MM.1S (cell line): ENCODE results near the gene DLG5.

Experiments
- DNase-seq: peaks from one replicate; pipeline ENCODE4 v3.0.0-alpha.2; 2015
- H2AFZ ChIP-seq: fragments of 300-600 bp; sonication (generic); 2 replicates; pipeline ENCODE4 v1.6.0; 2016; ENCODE audit warnings: antibody characterized with exemption, low read length
- H3F3A ChIP-seq: fragments of 300-600 bp; sonication (generic); 2 replicates; pipeline ENCODE4 v1.6.1; 2016; ENCODE audit warnings: mild to moderate bottlenecking, antibody characterized with exemption, low read length, moderate library complexity, mixed read lengths; ENCODE audit not compliant: insufficient read depth
- H3K27ac ChIP-seq: fragments of 300-600 bp; sonication (generic); 2 replicates; pipeline ENCODE4 v1.5.1; 2016; ENCODE audit warnings: mild to moderate bottlenecking, low read length
- H3K27me3 ChIP-seq: fragments of 300-600 bp; sonication (generic); replicated peaks from 2 replicates; pipeline ENCODE4 v1.6.0; 2016; ENCODE audit warnings: low read length; ENCODE audit not compliant: insufficient read depth
- H3K36me3 ChIP-seq: fragments of 300-600 bp; sonication (generic); replicated peaks from 2 replicates; pipeline ENCODE4 v1.6.1; 2016; ENCODE audit warnings: mild to moderate bottlenecking, low read length, mixed read lengths; ENCODE audit not compliant: insufficient read depth
- H3K4me1 ChIP-seq: fragments of 300-600 bp; sonication (generic); 2 replicates; pipeline ENCODE4 v1.6.1; 2016; ENCODE audit warnings: low read length, mixed read lengths
- H3K4me2 ChIP-seq: fragments of 300-600 bp; sonication (generic); 2 replicates; pipeline ENCODE4 v1.6.0; 2016; ENCODE audit warnings: low read depth, low read length
- H3K4me3 ChIP-seq: fragments of 300-600 bp; sonication (generic); 2 replicates; pipeline ENCODE4 v1.5.1; 2016; ENCODE audit warnings: low read length, mixed read lengths
- H3K79me2 ChIP-seq: fragments of 300-600 bp; sonication (generic); 2 replicates; pipeline ENCODE4 v1.6.1; 2016; ENCODE audit warnings: mixed run types, low read length, mixed read lengths
- H3K9ac ChIP-seq: fragments of 300-600 bp; sonication (generic); 2 replicates; pipeline ENCODE4 v1.6.1; 2016; ENCODE audit warnings: low read length, mixed read lengths
- H3K9me2 ChIP-seq: fragments of 300-600 bp; sonication (generic); replicated peaks from 2 replicates; pipeline ENCODE4 v1.6.1; 2016; ENCODE audit warnings: mild to moderate bottlenecking, low read length, mixed read lengths; ENCODE audit not compliant: insufficient read depth
- H3K9me3 ChIP-seq: fragments of 300-600 bp; sonication (generic); replicated peaks from 2 replicates; pipeline ENCODE4 v1.6.1; 2016; ENCODE audit warnings: mild to moderate bottlenecking, low read length, mixed read lengths; ENCODE audit not compliant: insufficient read depth
- H4K20me1 ChIP-seq: fragments of 300-600 bp; sonication (generic); 2 replicates; pipeline ENCODE4 v1.6.1; 2016; ENCODE audit warnings: mild to moderate bottlenecking, low read length, moderate library complexity, mixed read lengths; ENCODE audit not compliant: insufficient read depth
- EZH2 ChIP-seq: fragments of 300-600 bp; sonication (generic); optimal IDR thresholded peaks from 2 replicates; pipeline ENCODE3; 2017; ENCODE audit warnings: low read depth, mild to moderate bottlenecking, antibody characterized with exemption, low read length, mixed read lengths
- EZH2phosphoT487 ChIP-seq: fragments of 300-600 bp; sonication (generic); IDR thresholded peaks from 2 replicates; pipeline ENCODE4 v1.6.1; 2018; ENCODE audit warnings: antibody characterized with exemption, low read length
- TF ChIP-seq, protein P1 (sequence below): fragments of 300-600 bp; sonication (generic); IDR thresholded peaks from 2 replicates; pipeline ENCODE4 v1.5.1; 2016; ENCODE audit warnings: antibody characterized with exemption, low read length, mixed read lengths

Gene DLG5

DNA sequence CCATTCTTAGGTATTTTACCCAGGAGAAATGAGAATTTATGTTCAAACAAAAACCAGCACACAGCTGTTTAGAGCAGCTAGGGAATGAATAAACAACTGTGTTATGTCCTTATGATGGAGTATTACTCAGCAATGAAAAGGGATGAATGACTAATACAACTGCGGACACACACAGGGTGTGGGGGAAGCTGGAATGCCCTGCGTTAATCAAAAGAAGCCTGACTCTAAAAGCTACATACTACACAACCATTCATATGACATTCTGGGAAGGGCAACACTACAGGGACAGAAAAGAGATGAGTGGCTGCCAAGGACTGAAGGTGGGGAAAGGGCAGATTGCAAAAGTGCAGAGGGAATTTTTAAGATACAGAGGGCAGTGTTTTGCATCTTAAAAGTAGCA, 64.0 kb downstream of the DLG5 start:
- H3K4me2 ChIP-seq = no peak overlapping the region
- H4K20me1 ChIP-seq = no peaks in the 10 kb centered on the region
- H3K36me3 ChIP-seq = no peaks in the 10 kb centered on the region
- no peaks in the 10 kb centered on the region for H3K9me2 ChIP-seq
- no peaks in the 10 kb centered on the region for H3K27me3 ChIP-seq
- H3K9me3 ChIP-seq = no peaks in the 10 kb centered on the region
- H3K79me2 ChIP-seq = no peaks in the 10 kb centered on the region
- H3K9ac ChIP-seq = no peak overlapping the region
- no peaks in the 10 kb centered on the region for H3F3A ChIP-seq
- no peak overlapping the region for H2AFZ ChIP-seq
- TF ChIP-seq EZH2phosphoT487 = no peak
- TF ChIP-seq, protein P1, sequence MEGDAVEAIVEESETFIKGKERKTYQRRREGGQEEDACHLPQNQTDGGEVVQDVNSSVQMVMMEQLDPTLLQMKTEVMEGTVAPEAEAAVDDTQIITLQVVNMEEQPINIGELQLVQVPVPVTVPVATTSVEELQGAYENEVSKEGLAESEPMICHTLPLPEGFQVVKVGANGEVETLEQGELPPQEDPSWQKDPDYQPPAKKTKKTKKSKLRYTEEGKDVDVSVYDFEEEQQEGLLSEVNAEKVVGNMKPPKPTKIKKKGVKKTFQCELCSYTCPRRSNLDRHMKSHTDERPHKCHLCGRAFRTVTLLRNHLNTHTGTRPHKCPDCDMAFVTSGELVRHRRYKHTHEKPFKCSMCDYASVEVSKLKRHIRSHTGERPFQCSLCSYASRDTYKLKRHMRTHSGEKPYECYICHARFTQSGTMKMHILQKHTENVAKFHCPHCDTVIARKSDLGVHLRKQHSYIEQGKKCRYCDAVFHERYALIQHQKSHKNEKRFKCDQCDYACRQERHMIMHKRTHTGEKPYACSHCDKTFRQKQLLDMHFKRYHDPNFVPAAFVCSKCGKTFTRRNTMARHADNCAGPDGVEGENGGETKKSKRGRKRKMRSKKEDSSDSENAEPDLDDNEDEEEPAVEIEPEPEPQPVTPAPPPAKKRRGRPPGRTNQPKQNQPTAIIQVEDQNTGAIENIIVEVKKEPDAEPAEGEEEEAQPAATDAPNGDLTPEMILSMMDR = no peak
- no peak for TF ChIP-seq EZH2
- no peak for DNase-seq
- H3K27ac ChIP-seq = no peak overlapping the region
- H3K4me3 ChIP-seq = no peak overlapping the region
- H3K4me1 ChIP-seq = no peaks in the 10 kb centered on the region

DNA sequence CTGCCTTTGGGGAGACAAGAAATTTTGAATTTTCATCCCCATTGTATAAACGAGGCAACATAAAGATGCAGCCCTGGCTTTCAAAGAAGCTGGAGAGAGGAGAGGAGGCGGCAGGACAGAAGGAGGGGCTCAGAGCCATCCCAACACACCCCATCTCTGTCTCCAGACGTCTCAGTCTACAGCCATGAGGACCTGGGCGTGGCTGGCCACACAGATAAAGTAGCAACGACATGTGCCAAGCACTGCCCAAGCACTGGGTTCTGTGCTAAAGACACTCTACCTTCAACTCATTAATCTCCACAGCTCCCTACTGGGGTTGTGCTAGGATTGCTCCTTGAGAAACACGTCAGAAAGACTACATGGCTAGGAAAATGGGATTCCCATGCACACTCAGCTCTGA, 65.2 kb downstream of the DLG5 start:
- no peak overlapping the region for H3K27ac ChIP-seq
- H3F3A ChIP-seq = no peaks in the 10 kb centered on the region
- no peaks in the 10 kb centered on the region for H3K36me3 ChIP-seq
- no peaks in the 10 kb centered on the region for H3K9me2 ChIP-seq
- no peak overlapping the region for H3K4me3 ChIP-seq
- TF ChIP-seq, protein P1 = no peak
- TF ChIP-seq EZH2 (no peak), EZH2phosphoT487 (no peak)
- no peaks in the 10 kb centered on the region for H3K4me1 ChIP-seq
- H3K9me3 ChIP-seq = no peaks in the 10 kb centered on the region
- no peak overlapping the region for H3K4me2 ChIP-seq
- no peak for DNase-seq
- H3K9ac ChIP-seq = no peak overlapping the region
- H3K79me2 ChIP-seq = no peaks in the 10 kb centered on the region
- no peak overlapping the region for H2AFZ ChIP-seq
- H3K27me3 ChIP-seq = no peaks in the 10 kb centered on the region
- H4K20me1 ChIP-seq = no peaks in the 10 kb centered on the region

DNA sequence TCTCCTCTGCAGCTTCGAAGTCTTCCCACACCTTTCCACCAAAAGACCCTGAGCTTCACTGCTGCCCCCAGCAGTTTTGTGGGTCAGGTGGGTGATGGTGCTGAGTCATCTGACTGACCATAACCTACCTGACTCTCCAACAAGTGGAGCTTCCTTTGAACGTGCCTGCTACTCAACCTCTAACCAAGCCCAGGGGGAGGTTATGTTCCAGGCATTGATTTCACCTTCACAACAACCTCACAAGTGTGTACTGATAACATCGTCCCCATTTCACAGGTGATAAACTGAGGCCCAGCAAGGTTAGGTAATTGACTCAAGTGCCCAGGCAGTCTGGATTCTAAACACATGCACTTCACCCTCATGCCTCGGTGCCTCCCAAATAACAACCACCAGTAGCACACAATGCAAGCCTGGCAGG, 66.7 kb downstream of the DLG5 start:
- Histone ChIP-seq H3K27ac (no peak overlapping the region), H3K9me2 (no peaks in the 10 kb centered on the region), H3K4me3 (no peak overlapping the region), H2AFZ (no peak overlapping the region), H3K27me3 (no peaks in the 10 kb centered on the region), H3F3A (no peaks in the 10 kb centered on the region), H3K9ac (no peak overlapping the region), H3K4me2 (no peak overlapping the region), H3K4me1 (no peaks in the 10 kb centered on the region), H3K79me2 (no peaks in the 10 kb centered on the region), H3K9me3 (no peaks in the 10 kb centered on the region), H4K20me1 (no peaks in the 10 kb centered on the region), H3K36me3 (no peaks in the 10 kb centered on the region)
- no peak for DNase-seq
- TF ChIP-seq EZH2phosphoT487 (no peak), EZH2 (no peak)
- TF ChIP-seq, protein P1 = no peak
